ENCODE data around the gene HYOU1. TPM values are rescaled to one million over a fixed set of nuclear protein-coding genes. Genes with fewer than 3 reads are reported as not detected.
A peak's percentile ranks its signal among the peaks of the same experiment; 100 is the strongest.

Gene HYOU1
- total RNA-seq, 1 experiment from 2014 or later: 398 TPM

GRCh38 chr11:119095066-119095880 is 38.3 kb upstream of the HYOU1 start:
- TF ChIP-seq CTCF (IDR thresholded peaks at IDR 0.05; ENCODE audit: unreplicated experiment): peak; percentile 1
- H3K27me3 Mint-ChIP-seq (ENCODE audit: insufficient read depth, unreplicated experiment): no peaks in the 10 kb centered on the region
- peak overlapping the region; percentile 89 for H3K27ac Mint-ChIP-seq (ENCODE audit: low read depth, unreplicated experiment)
- DNase-seq (ENCODE audit: unreplicated experiment): peak; percentile 100
- H3K4me3 Mint-ChIP-seq (ENCODE audit: unreplicated experiment): peak overlapping the region; percentile 89
- peaks cover 26% of the 10 kb centered on the region for H3K4me1 Mint-ChIP-seq (ENCODE audit: insufficient read depth, unreplicated experiment)
- ChIA-PET POLR2A (interaction anchor here (0.6 to 5.5 kb wide), 29 partner anchors 7 to 747 kb away, joined by 3 to 59 read pairs (median 4); partner anchors contain the start of genes C2CD2L, CBL, CENATAC and DPAGT1), CTCF (interaction anchor here (0.6 to 3.3 kb wide), 11 partner anchors 10 to 380 kb away, joined by 3 to 19 read pairs (median 5); partner anchors contain the start of genes C2CD2L, HMBS and HYOU1)
- H3K36me3 Mint-ChIP-seq (ENCODE audit: insufficient read depth, unreplicated experiment): peaks cover 51% of the 10 kb centered on the region
- intact Hi-C loops (cut with micrococcal nuclease): loop anchor here (1.0 kb wide), 1 partner anchor 228 kb away; no protein-coding TSS in a partner anchor
- no peaks in the 10 kb centered on the region for H3K9me3 Mint-ChIP-seq (ENCODE audit: unreplicated experiment)
- TSS peak; percentile 68 for BruUV-seq (replicated peaks)

- peaks cover 21% of the 10 kb centered on the region for H3K4me1 Mint-ChIP-seq (ENCODE audit: insufficient read depth, unreplicated experiment)
- H3K27me3 Mint-ChIP-seq (ENCODE audit: insufficient read depth, unreplicated experiment): no peaks in the 10 kb centered on the region
- peaks cover 50% of the 10 kb centered on the region for H3K36me3 Mint-ChIP-seq (ENCODE audit: insufficient read depth, unreplicated experiment)
- intact Hi-C loops (cut with micrococcal nuclease): loop anchor here (1.0 kb wide), 2 partner anchors 103 to 229 kb away; no protein-coding TSS in a partner anchor
- CTCF ChIA-PET: interaction anchor here (0.6 to 3.3 kb wide), 13 partner anchors 9 to 380 kb away, joined by 3 to 19 read pairs (median 5); partner anchors contain the start of genes C2CD2L, HMBS and HYOU1
- peak overlapping the region; percentile 89 for H3K4me3 Mint-ChIP-seq (ENCODE audit: unreplicated experiment)
- no peaks in the 10 kb centered on the region for H3K9me3 Mint-ChIP-seq (ENCODE audit: unreplicated experiment)
- no TSS peak for BruUV-seq (replicated peaks)
- POLR2A ChIA-PET: interaction anchor here (0.6 to 5.5 kb wide), 29 partner anchors 8 to 747 kb away, joined by 3 to 59 read pairs (median 4); partner anchors contain the start of genes ABCG4, C2CD2L, CBL and CENATAC
- peak overlapping the region; percentile 89 for H3K27ac Mint-ChIP-seq (ENCODE audit: low read depth, unreplicated experiment)
- TF ChIP-seq CTCF (IDR thresholded peaks at IDR 0.05; ENCODE audit: unreplicated experiment): peak; percentile 57
- peak; percentile 78 for DNase-seq (ENCODE audit: unreplicated experiment)
Observed at GRCh38 chr11:119094816-119095065, 37.7 kb upstream of the HYOU1 start.

- Mint-ChIP-seq H3K4me1 (ENCODE audit: insufficient read depth, unreplicated experiment) (peaks cover 21% of the 10 kb centered on the region), H3K4me3 (ENCODE audit: unreplicated experiment) (peak overlapping the region; percentile 89), H3K27ac (ENCODE audit: low read depth, unreplicated experiment) (peak overlapping the region; percentile 89), H3K27me3 (ENCODE audit: insufficient read depth, unreplicated experiment) (no peaks in the 10 kb centered on the region), H3K36me3 (ENCODE audit: insufficient read depth, unreplicated experiment) (peaks cover 44% of the 10 kb centered on the region), H3K9me3 (ENCODE audit: unreplicated experiment) (no peaks in the 10 kb centered on the region)
- intact Hi-C loops (cut with micrococcal nuclease): loop anchor here (1.0 kb wide), 1 partner anchor 103 kb away; no protein-coding TSS in a partner anchor
- no peak for DNase-seq (ENCODE audit: unreplicated experiment)
- POLR2A ChIA-PET: interaction anchor here (0.6 to 5.5 kb wide), 31 partner anchors 8 to 381 kb away, joined by 3 to 59 read pairs (median 4); partner anchors contain the start of genes ABCG4, C2CD2L, CBL and CENATAC
- no TSS peak for BruUV-seq (replicated peaks)
- CTCF ChIA-PET: interaction anchor here (0.6 to 3.3 kb wide), 12 partner anchors 9 to 278 kb away, joined by 3 to 19 read pairs (median 4); partner anchors contain the start of genes C2CD2L and HMBS
- TF ChIP-seq CTCF (IDR thresholded peaks at IDR 0.05; ENCODE audit: unreplicated experiment): no peak
Observed at GRCh38 chr11:119093942-119094815, 37.2 kb upstream of the HYOU1 start.
